Stimulated activated CD8-positive, alpha-beta memory T cell treated with anti-CD3 and anti-CD28 coated beads, Interleukin-7, amount 100 ng/mL, for 1 hour (primary cell): ENCODE data around the gene CCSER2.
"Not testable (repeated sequence)": the region's sequence is repeated elsewhere in the genome, so short reads cannot be mapped to it uniquely, and the experiment has no call there.

Experiments
- DNase-seq, 2 donors: peaks; one replicate each; pipeline ENCODE4 v3.0.0-alpha.2; 2020; ENCODE audit warnings: low read depth in 2 of 2

Gene CCSER2

DNA sequence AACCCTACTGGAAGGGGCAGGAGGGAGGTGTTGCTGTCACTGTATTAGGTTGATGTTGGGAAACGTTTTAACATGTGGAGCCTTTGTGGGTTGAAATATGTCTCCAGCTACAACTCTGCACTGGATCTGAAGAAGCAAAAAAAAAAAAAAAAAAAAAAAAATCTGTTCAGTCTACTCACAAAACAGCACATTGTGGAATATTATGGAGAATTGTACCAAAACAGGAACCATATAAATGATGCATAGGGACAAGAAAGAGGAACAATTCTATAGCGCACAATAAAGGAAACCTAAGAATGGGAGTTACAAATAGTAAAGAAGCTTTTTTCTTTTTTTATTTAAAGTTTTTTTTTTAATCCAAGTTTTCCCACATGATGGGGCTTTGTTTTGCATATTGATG lies 63.8 kb downstream of the CCSER2 start:
- DNase-seq, result no peak

DNA sequence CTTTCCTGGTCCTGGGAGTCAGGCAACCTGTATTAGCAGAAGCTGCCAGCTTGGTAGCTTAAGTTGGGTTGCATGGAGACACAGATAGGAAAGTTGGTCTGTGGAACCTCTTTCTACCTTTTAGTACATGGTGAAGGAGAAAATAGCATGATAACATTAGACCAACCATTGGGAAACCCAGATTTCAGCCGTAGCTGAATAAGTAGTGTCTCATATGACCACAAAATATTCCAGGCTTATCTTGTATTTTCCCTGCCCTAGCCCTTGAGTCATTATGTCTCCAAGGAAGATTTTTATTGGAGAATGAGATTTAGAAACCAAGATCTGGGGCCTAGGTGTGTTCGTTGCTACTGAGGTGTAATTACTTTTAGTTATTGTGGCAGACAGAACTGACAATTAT lies 67.2 kb downstream of the CCSER2 start:
- no peak for DNase-seq

DNA sequence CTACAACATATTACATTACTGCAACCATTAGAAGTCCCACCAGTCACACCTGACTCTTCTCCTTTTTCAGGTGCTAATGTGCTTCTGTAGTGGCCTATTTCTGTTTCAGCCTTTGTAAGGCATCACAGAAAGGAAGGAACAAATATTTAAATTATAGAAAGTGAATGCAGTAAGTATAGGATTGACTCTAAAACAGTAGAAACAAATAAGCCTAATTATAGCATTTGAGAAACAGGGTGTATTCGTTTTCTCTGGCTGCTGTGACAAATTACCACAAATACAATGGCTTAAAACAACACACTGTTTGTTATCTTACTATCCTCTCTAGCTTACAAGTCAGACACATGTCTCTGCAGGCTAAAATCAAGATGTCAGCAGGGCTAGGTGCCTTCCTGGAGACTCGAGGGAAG lies 69.4 kb downstream of the CCSER2 start:
- DNase-seq, result no peak

DNA sequence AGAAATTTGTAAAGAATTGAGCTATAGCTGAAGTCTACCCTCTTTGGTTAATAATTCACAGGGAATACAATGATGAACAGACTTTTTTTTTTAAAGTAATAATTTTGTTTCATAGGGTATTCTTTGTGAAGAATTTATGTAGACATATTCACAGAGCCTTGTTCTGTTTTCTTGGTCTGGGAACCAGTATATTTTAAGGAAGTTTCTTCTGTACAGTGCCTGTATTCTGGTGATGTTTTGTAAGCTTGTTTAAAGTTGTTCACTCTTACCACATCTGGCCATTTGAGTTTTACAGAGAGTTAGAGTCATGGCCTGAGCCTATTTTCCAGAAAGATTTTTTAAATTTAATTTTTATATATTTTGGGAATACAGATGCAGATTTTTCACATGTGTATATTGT lies 70.3 kb downstream of the CCSER2 start:
- DNase-seq, result no peak

DNA sequence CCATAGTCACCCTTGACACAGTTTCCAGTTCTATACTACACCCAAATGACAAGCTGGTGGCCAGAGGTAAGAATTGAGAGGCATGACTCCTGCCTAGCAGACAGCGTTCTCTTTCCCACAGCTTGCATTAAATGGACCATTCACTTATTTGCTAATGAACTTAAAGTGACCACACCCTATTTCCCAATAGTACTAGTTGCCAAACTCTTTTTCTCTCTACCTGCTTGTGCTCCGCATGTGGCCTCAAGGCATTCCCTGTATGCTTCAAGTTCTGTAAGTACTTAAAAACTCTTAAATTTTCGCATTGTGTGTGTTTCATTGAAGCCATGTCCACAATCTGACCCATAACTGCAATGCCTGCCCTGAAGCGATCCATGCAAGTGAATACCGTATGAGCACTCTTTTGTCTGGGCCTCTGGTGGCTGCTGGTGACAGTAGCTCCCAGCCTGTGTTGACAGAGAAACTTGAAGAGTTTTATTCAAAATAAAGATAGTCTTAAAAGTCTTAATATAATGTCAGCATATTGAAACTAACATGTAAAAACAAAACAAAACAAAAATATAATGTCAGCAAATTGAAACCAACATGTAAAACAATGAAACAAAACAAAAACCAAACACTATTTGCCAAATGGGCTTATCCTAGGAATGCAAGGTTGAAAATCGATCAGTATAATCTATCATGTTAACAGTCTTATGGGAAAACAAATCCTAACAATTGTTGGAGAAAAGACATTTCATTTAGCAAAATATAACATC lies 73.6 kb downstream of the CCSER2 start:
- no peak for DNase-seq

DNA sequence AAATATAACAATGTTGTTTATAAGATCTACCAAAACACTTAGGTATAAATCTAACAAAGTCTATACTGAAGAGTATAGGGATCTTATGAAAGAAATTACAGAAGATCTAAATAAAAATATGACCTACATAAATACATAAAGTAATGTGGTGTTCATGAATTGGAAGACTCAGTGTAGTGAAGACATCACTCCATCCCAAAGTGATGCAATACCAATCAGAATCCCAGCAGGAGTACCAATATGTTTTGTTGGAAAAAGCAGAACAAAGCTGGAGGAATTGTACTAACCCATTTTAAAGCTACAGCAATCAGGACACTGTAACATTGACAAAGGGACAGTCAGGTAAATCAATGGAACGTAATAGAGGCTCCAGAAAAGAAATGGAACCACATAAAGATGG lies 76.4 kb downstream of the CCSER2 start:
- no peak for DNase-seq

DNA sequence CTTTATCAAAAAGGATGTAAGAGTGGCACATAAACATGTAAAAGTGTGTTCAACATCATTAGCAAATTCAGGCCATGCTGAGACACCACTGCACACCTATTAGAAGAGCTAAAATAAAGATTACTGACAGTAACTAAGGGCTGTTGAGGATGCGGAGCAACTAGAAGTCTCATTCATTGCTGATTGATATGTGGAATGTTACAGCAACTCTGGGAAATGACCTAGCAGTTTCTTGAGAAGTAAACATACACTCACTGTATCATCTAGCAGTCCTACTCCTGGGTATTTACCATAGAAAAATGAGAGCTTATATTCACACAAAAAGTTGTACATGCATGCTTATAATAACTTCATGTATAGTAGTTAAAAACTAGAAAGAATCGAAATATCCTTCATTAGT lies 77.3 kb downstream of the CCSER2 start:
- no peak for DNase-seq

DNA sequence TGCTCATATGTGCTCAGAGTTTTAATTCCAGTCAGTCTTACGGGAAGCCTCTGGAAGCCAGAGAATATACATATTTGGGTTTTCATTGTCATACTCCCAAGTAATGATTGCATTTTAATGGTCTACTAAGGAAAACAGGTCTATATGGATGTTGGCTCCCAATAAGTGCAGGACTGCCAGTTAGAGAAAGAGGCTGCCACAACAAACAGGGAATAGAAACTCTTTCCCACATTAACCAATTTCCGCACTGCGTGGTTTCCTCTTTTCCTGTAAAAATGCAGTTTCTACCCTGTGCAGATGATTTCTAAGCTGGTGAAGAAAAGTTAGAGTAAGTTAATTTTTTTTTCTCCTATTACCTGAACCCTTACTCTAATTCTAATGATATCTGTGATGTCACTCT lies 78.2 kb downstream of the CCSER2 start:
- no peak for DNase-seq

DNA sequence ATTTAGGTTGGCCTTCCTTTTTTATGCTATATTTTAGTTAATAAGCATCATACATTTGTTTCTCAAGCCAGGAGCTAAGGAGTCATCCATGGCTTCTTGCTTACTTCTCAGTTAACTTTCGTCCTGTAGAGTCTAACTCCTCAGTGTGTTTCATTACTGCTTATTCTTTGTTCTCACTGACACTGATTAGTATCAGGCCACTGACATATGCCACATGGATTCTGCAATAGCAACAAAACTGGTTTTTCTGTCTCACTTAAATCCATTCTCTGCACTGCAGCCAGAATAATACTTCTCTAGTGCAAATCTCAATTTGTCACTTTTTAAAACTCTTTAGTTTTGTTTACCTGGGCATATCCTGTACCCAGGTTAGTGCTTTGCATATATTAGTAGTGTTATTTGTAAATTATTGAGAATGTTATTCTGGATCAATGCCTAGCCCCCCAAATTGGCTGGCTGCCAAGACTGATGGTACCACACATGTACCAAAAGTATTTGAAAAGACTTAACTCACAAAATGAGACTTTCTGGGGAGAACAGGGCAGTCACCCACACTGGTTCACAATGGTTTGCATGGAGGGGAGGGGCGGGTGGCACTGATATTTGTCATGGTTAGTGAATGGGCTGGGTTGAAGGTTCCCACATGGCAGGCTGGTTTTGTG lies 79.1 kb downstream of the CCSER2 start:
- no peak for DNase-seq

DNA sequence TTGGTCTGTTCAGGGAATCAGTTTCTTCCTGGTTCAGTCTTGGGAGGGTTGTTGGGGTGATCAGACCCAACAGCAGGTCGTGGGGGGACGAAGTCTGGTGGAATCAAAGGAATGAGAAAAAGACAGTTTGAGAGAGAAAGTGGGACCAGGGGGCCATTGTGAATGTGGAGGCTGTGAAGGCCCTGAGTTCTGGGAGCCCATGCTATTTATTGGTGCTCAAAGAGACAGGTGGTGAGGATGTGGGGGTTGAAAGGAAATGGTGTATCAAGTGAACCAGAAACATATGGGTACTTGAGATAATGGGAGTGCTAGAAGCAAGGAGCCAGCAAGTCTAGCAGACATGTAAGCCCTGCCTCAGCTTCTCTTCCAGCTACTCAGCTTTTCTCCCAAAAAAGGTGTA lies 84.1 kb downstream of the CCSER2 start:
- DNase-seq, result no peak

DNA sequence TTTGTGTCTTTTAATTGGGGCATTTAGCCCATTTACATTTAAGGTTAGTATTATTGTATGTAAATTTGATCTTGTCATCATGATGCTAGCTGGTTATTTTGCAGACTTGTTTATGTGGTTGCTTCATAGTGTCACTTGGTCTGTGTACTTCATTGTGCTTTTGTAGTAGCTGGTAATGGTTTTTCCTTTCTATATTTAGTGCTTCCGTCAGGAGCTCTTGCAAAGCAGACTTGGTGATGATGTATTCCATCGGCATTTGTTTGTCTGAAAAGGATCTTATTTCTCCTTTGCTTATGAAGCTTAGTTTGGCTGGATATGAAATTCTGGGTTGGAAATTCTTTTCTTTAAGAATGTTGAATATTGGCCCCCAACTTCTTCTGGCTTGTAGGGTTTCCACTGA lies 85.7 kb downstream of the CCSER2 start:
- not testable (repeated sequence) for DNase-seq

DNA sequence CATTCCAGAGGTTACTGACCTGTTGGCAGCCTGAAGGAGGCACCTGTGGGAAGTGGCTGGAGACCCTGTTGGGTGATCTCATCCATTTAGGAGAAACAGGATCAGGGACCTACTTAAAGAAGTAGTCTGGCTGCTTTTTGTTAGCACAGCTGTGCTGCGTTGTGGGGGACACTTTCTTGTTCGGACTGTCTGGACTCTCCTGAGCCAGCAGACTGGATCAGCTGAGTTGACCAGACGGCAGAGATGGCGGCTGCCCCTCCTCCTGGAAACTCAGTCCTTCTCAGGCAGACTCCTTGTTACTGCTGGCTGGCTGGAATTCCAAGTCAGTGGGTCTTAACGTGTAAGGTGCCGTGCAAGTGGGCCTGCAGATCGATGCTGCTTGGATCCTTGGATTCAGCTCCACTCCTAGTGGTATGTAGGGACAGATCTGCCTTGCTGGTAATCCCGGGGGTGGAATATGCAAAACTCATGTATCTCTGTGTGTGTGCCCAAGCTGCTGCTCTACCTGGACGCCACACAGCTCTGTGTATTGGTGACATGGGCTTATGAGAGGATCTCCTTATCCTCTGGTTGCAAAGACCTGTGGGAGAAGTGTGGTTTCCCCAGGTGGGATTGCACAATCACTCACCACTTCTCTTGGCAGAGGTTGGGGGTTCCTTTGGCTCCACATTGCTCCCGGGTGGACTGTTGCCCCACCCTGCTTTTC lies 87.3 kb downstream of the CCSER2 start:
- no peak for DNase-seq

DNA sequence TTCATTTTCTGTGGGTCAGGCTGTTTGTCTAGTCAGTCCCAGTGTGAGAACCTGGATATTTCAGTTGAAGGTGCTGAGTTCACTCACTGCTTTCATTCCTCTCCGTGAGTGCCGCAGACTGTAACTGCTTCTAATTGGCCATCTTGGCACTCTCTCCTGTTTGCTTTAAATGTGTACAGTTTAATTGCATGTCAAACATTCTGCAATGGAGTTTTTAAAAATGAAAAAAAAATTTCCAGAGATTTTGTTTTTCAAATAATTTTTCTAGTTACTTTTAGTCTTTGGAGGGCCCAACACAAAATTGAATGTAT lies 87.8 kb downstream of the CCSER2 start:
- DNase-seq, result no peak

DNA sequence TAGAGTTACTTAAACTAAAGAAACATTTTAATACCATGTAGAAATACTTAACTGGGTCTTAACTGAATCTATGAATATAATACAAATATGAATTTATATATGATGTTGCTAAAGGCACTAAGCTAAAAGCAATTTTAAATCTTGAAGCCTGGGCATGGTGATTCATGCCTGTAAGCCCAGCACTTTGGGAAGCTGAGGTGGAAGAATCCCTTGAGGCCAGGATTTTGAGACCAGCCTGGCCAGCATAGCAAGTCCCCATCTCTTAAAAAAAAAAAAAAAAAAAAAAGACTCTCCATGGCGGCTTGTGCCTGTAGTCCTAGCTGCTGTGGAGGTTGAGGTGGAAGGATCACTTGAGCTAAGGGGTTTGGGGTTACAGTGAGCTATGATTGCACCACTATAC lies 95.3 kb downstream of the CCSER2 start:
- DNase-seq, result no peak

DNA sequence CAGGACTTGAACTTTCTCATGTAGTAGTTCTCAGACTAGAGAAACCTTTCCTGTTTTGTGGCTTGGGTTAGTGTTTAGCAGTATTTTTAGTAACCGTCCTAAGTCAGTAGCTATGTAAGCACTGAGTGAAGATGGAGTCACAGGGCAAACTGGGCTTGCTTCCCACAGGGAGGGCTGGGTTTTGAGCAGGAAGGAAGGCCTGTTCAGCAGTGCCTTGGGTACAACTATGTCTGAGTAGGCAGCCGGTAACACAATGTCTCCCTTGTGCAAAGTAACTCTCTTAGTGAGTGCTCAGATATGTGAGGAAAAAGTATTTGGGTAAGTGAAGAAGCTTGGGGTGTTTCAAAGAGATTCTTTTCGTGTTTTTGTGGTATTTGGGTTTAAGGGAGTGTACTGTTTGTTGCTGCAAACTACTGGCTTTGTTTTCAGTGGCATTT lies 96.4 kb downstream of the CCSER2 start:
- no peak for DNase-seq

DNA sequence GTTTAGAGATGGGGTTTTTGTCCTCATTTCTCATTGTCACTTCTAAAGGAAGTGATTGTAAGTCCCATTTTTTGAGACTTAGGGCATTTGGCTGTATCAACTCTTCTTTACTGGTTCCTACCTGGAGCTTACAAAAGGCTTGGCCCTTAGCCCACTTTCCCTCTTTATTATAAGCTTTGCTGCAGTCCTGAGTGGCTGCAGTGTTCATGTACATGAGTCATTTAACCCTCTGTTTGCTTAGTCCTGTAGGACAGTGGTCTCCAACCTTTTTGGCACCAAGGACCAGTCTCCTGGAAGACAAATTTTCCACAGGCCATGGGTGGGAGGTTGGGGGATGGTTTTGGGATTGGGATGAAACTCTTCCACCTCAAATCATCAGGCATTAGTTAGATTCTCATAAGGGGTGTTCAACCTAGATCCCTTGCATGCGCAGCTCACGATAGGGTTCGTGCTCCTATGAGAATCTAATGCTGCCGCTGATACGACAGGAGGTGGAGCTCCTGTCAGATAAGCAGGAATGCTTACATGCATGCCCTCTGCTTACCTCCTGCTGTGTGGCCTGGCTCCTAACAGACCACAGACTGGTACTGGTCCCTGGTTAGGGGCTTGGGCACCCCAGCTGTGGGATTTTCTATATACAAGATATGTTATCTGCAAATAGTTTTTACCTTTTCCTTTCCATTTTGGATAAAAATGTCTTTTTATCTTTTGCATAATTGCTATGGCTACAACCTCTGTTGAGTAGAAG lies 99.7 kb downstream of the CCSER2 start:
- no peak for DNase-seq

DNA sequence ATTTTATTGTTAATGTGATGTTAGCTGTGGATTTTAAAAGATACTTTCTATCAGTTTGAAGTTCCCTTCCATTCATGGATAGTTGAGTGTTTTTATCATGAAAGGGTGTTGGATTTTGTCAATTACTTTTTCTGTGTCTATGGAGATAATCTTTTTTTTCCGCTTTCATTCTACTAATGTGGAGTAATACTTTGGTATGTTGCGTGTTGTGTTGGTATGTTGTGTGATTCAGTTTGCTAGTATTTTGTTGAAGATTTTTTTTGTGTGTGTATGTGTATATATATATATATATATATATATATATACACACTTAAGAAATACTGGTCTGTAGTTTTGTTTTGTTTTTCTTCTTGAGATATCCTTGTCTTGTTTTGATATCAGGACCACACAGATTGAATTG lies 100.3 kb downstream of the CCSER2 start:
- DNase-seq, result no peak

DNA sequence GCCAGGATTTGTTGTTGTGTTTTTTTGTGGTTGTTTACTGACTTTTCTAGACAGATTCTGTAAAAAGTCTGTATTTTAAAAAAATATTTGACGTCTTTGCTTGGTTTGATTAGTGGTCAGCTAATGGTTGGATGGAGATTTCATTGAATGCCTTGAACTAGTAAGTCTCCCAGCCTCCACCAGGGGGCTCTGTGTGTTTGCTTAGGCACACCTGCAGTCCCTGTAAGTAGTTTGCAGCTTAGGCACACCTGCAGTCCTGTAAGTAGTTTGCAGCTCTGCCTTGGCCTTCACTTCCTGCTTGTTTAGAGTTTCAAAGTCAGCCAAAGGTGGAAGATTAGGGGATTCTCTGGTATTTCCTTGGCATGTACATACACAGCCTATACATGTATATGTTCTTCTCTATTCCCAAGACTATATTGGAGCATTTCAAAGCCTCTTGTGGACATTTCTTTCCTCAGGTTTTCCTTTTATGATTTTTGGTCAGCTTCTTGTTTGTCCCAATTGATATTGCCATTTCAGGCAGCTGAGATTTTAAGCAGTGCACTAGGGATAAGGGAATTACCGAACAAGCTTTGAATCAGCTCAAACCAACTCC lies 101.6 kb downstream of the CCSER2 start:
- peak; percentile 24 to 44 for DNase-seq

DNA sequence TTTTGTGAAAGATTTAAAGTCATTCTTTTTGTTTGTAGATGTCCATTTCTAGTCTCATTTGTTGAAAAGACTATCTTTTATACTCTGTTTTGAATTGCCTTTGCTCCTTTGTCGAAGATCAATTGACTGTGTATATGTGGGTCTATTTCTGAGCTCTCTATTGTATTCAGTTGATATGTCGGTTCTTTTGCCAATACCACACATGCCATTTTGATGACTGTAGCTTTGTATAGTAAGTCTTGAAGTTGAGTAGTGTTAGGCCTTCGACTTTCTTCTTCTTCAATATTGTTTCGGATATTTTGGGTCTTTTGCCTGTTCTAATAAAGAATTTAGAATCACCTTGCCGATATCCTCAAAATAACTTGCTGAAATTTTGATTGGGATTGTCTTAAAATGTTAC lies 104.5 kb downstream of the CCSER2 start:
- no peak for DNase-seq

DNA sequence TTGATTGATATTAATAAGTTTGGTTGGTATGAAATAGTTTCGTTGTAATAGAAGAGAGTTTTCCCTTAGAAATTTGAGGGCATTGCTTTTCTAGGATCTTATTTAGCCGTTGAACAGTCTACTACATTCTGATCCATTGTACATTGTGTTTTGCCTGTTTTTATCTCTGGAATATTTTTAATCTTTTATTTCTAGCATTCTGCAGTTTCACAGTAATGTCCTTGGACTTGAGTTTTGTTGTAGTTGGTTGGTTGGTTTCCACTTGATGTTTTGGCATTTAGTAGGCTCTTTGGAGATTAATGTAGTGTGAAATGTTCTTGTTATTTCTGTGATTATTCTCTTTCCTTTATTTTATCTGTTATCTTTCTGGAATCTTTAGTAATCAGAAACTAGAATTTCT lies 112.4 kb downstream of the CCSER2 start:
- no peak for DNase-seq

DNA sequence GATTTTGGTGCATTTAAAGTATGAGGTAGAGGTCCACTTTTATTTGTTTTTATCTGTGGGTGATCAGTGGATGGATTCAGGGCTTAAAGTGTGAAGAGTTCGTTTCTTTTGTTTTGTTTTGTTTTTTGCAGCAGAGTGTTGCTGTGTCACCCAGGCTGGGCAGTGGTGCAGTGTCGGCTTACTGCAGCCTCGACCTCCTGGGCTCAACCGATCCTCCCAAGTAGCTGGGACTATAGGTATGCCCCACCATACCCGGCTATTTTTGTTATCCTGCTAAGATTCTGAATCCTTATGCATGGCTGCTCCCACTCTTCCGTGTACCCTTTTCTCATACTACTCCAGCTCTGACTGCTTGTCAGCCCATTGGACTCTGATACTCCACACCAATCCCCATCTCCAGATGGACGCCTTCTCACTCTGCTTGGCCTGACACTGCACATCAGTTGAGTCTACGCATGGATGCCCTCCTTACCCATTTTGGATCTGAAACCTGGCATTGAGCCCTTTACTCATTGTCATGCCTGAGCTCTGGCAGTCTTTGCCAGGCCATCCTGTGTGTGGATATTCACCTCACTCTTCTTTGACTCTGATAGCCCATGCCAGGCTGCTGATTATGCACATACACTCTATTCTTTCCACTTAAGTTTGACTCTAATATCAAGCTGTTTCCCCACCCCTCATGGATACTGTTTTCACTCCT lies 119.5 kb downstream of the CCSER2 start:
- DNase-seq, result no peak
